HepG2 (cell line): ENCODE data around the gene BIN1. TPM values are rescaled to one million over a fixed set of nuclear protein-coding genes. Genes with fewer than 3 reads are reported as not detected.

Experiments
- ATAC-seq: fragments of 200-7000 bp; cut with Tn5 transposase; 3 replicates; pipeline ENCODE4 v1.9.1; 2020; ENCODE audit warnings: mild to moderate bottlenecking, moderate library complexity
- BruUV-seq: library from RNA; stranded (reverse); fragments of 400-500 nt; replicated peaks from 2 replicates; lab custom pipeline; 2021; lab: Mats Ljungman, UMichigan
- CTCF ChIA-PET: fragments of 300-600 bp; formaldehyde crosslinking; extraction: SDS; loops from one replicate; lab custom pipeline; 2021; ENCODE audit warnings: low total read pairs, inconsistent platforms, low intra/inter-chr PET ratio; lab: Yijun Ruan, JAX
- POLR2A ChIA-PET: fragments of 350-600 bp; sonication (Branson Sonifier 250); formaldehyde crosslinking; loops from one replicate; lab custom pipeline; 2020; ENCODE audit warnings: antibody characterized with exemption, inconsistent platforms; lab: Yijun Ruan, JAX
- DNase-seq: peaks from one replicate; pipeline ENCODE4 v3.0.0-alpha.2; 2015; ENCODE audit warnings: low spot score
- FAIRE-seq: peaks from 3 replicates; lab custom pipeline; 2011; peaks lifted over from hg19 to GRCh38; lab: Jason Lieb, UNC
- H2AFZ ChIP-seq: one replicate; pipeline ENCODE4 v1.6.1; 2011; ENCODE audit warnings: low read length, inconsistent platforms
- H3K27ac ChIP-seq: fragments of 300-600 bp; 3 replicates; pipeline ENCODE4 v1.8.0; 2011; ENCODE audit warnings: mixed run types, mild to moderate bottlenecking, mixed read lengths, low read length, inconsistent platforms; ENCODE audit not compliant: insufficient read depth; ENCODE audit errors: extremely low read length
- H3K27me3 ChIP-seq, 2 experiments: fragments of 200-600 bp in 1 of 2; 2 replicates in 1 of 2; 3 replicates in 1 of 2; pipeline versions ENCODE4 v1.6.0 to v1.8.0; 2011; ENCODE audit warnings: low read length in 2 of 2, mild to moderate bottlenecking in 2 of 2, moderate library complexity in 2 of 2, inconsistent platforms in 1 of 2; ENCODE audit not compliant: insufficient read depth in 2 of 2, control insufficient read depth in 1 of 2
- H3K36me3 ChIP-seq, 2 experiments: fragments of 200-600 bp in 1 of 2; replicated peaks in 1 of 2; 2 replicates in 1 of 2; 3 replicates in 1 of 2; pipeline versions ENCODE4 v1.5.1 to v1.8.0; 2011; ENCODE audit warnings: low read length in 2 of 2, inconsistent platforms in 1 of 2; ENCODE audit not compliant: insufficient read depth in 2 of 2, control insufficient read depth in 1 of 2
- H3K4me1 ChIP-seq: 2 replicates; pipeline ENCODE4 v1.5.1; 2012; ENCODE audit warnings: low read length, inconsistent platforms; ENCODE audit not compliant: insufficient read depth
- H3K4me2 ChIP-seq: 2 replicates; pipeline ENCODE4 v1.6.0; 2011; ENCODE audit warnings: low read depth, low read length, inconsistent platforms
- H3K4me3 ChIP-seq, 3 experiments: fragments of 200-600 bp in 1 of 3; sonication (generic), shearing (Covaris generic) in 1 of 3; replicated peaks in 1 of 3; 2 replicates each; pipeline ENCODE4 v1.5.1; 2011 to 2016; ENCODE audit warnings: low read length in 3 of 3, inconsistent platforms in 2 of 3, low read depth in 2 of 3, mild to moderate bottlenecking in 2 of 3, control low read depth in 1 of 3, mixed read lengths in 1 of 3; ENCODE audit not compliant: insufficient read depth in 1 of 3
- H3K79me2 ChIP-seq: one replicate; pipeline ENCODE4 v1.6.1; 2011; ENCODE audit warnings: low read length, inconsistent platforms; ENCODE audit not compliant: insufficient read depth
- H3K9ac ChIP-seq: 2 replicates; pipeline ENCODE4 v1.6.0; 2011; ENCODE audit warnings: mild to moderate bottlenecking, low read depth, low read length, inconsistent platforms; ENCODE audit not compliant: insufficient read depth
- H3K9me3 ChIP-seq: 2 replicates; pipeline ENCODE4 v1.5.1; 2012; ENCODE audit warnings: mild to moderate bottlenecking, low read length
- H4K20me1 ChIP-seq: 2 replicates; pipeline ENCODE4 v1.6.0; 2011; ENCODE audit warnings: inconsistent platforms, mild to moderate bottlenecking, low read length, moderate library complexity; ENCODE audit not compliant: insufficient read depth
- ETV6 ChIP-seq: sonication (generic); formaldehyde crosslinking; conservative IDR thresholded peaks from 2 replicates; pipeline ENCODE4 v1.4.0; 2020; ENCODE audit warnings: missing genetic modification reagents
- GATAD2A ChIP-seq: IDR thresholded peaks from 2 replicates; pipeline ENCODE4 v1.6.1; 2016
- HOXA5 ChIP-seq: sonication (generic); formaldehyde crosslinking; IDR thresholded peaks from 2 replicates; pipeline ENCODE4 v1.4.0; 2020; ENCODE audit warnings: missing genetic modification reagents
- MIER3 ChIP-seq: IDR thresholded peaks from 2 replicates; pipeline ENCODE4 v1.6.1; 2016; ENCODE audit warnings: missing compliant biosample characterization, borderline replicate concordance
- MYPOP ChIP-seq: sonication (generic); formaldehyde crosslinking; IDR thresholded peaks from 2 replicates; pipeline ENCODE4 v1.8.1; 2023; ENCODE audit warnings: mild to moderate bottlenecking, moderate library complexity, missing genetic modification reagents
- PHF20 ChIP-seq: sonication (generic); formaldehyde crosslinking; IDR thresholded peaks from 2 replicates; pipeline ENCODE4 v1.5.0; 2020; ENCODE audit warnings: mild to moderate bottlenecking, missing genetic modification reagents
- ZBED4 ChIP-seq: sonication (generic); formaldehyde crosslinking; IDR thresholded peaks from 2 replicates; pipeline ENCODE4 v1.4.0; 2020; ENCODE audit warnings: missing genetic modification reagents, borderline replicate concordance
- ZGPAT ChIP-seq: IDR thresholded peaks from 2 replicates; pipeline ENCODE4 v1.6.1; 2016; ENCODE audit warnings: mild to moderate bottlenecking
- ZIK1 ChIP-seq: sonication (generic); formaldehyde crosslinking; IDR thresholded peaks from 2 replicates; pipeline ENCODE4 v1.5.0; 2020; ENCODE audit warnings: mild to moderate bottlenecking, low read depth, missing genetic modification reagents, borderline replicate concordance
- ZNF550 ChIP-seq: sonication (generic); formaldehyde crosslinking; IDR thresholded peaks from 2 replicates; pipeline ENCODE4 v1.4.0; 2020; ENCODE audit warnings: mild to moderate bottlenecking, missing genetic modification reagents, borderline replicate concordance
- WGBS: methylation state at CpG from one replicate; pipeline ENCODE4 v1.1.6; 2017; ENCODE audit warnings: low lambda C conversion rate; 5-methylcytosine and 5-hydroxymethylcytosine counted together
- in situ Hi-C: cut with HindIII; loops from 2 replicates; pipeline ENCODE4 v1.10.0; 2017; ENCODE audit warnings: low pct_unique_long_range_greater_than_20kb; ENCODE audit not compliant: extremely low pct_ligation_motif_present
- intact Hi-C: fragments of 100-400 bp; cut with micrococcal nuclease; formaldehyde crosslinking; loops from one replicate; pipeline ENCODE4 v1.10.0; 2022; ENCODE audit not compliant: unreplicated experiment
- polyA plus RNA-seq, 8 experiments: library from polyadenylated mRNA; depleted of rRNA in 3 of 8; stranded (reverse) in 7 of 8; unstranded in 1 of 8; fragments of >200 nt; fragmentation: Illumina TruSeq in 4 of 8; extraction: Trizol in 4 of 8; gene quantifications; 2 replicates each; pipeline versions ENCODE4 v1.2.1 to v1.2.3, GENCODE V29; 2011 to 2016; ENCODE audit warnings: low read depth in 4 of 8, missing spikeins in 1 of 8, mixed read lengths in 1 of 8; ENCODE audit not compliant: insufficient read depth in 1 of 8
- total RNA-seq, 5 experiments: library from RNA; depleted of rRNA; stranded (reverse); fragments of >200 nt; fragmentation: Illumina TruSeq; extraction: Trizol; gene quantifications; 2 replicates each; pipeline ENCODE4 v1.2.3, GENCODE V29; 2016; ENCODE audit warnings: low read depth in 1 of 5
- TF ChIP-seq, protein P1 (sequence below): sonication (generic); formaldehyde crosslinking; IDR thresholded peaks from 2 replicates; pipeline ENCODE4 v1.4.0; 2020; ENCODE audit warnings: missing genetic modification reagents
- TF ChIP-seq, protein P2 (sequence below): sonication (generic); formaldehyde crosslinking; IDR thresholded peaks from 2 replicates; pipeline ENCODE4 v1.8.0; 2022; ENCODE audit warnings: missing genetic modification reagents, mild to moderate bottlenecking, inconsistent platforms, borderline replicate concordance

BIN1 gene
- total and polyA plus RNA-seq, 2 of the 13 experiments (the other 11 are each of a cell fraction or from before 2014, with no cell fraction given) = 0.93 to 1.2 TPM

DNA sequence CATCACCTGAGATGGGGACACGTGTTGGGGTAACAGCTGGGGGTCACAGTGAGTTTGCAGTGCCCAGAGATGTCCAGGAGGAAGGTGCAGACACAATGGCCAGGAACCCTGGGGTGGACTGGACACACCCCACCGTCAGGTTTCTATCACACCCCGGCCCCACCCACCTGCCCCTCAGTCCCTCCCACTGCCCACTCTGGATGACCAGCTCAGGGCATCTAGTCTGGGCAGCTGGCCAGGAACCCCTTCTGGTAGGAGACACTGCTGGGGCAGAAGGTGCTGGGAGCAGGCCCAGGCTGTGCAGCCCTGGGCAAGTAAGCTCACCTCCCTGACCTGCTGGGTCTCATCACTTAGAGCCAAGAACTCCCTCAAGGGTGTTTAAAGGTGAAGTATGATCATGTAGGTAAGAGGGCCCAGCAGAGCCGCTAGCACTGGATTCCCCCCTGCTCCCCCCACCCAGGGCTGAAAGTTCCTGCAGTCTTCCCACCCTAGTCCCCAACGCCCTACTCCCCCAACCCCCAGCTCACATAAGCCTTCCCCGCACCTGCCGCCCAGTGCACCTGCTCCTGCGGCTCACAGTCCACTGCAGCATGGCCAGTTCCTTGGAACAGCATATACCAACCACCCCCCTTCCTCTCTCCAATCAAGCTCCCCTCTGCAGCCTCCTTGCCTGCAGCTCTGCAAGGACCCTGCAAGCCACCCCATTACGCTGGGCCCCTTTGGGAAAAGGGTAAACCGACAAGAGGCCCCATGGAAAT lies 17.3 kb downstream of the BIN1 start (continued):
- TF ChIP-seq ZGPAT (CRISPR knock-in tag) = no peak
- TF ChIP-seq GATAD2A = no peak
- TF ChIP-seq PHF20 (CRISPR knock-in tag) = no peak
- TF ChIP-seq MIER3 (CRISPR knock-in tag) = no peak
- TF ChIP-seq HOXA5 (CRISPR knock-in tag) = no peak
- TF ChIP-seq MYPOP (CRISPR knock-in tag) = no peak
- no peak for TF ChIP-seq ZNF550 (CRISPR knock-in tag)

- 48% methylated on average over 6 of the region's 6 CpGs for WGBS
- H3K27ac ChIP-seq = no peak overlapping the region
- CTCF ChIA-PET = no interaction called here
- TF ChIP-seq, protein P1, sequence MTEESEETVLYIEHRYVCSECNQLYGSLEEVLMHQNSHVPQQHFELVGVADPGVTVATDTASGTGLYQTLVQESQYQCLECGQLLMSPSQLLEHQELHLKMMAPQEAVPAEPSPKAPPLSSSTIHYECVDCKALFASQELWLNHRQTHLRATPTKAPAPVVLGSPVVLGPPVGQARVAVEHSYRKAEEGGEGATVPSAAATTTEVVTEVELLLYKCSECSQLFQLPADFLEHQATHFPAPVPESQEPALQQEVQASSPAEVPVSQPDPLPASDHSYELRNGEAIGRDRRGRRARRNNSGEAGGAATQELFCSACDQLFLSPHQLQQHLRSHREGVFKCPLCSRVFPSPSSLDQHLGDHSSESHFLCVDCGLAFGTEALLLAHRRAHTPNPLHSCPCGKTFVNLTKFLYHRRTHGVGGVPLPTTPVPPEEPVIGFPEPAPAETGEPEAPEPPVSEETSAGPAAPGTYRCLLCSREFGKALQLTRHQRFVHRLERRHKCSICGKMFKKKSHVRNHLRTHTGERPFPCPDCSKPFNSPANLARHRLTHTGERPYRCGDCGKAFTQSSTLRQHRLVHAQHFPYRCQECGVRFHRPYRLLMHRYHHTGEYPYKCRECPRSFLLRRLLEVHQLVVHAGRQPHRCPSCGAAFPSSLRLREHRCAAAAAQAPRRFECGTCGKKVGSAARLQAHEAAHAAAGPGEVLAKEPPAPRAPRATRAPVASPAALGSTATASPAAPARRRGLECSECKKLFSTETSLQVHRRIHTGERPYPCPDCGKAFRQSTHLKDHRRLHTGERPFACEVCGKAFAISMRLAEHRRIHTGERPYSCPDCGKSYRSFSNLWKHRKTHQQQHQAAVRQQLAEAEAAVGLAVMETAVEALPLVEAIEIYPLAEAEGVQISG (CRISPR knock-in tag) = no peak
- TF ChIP-seq, protein P2, sequence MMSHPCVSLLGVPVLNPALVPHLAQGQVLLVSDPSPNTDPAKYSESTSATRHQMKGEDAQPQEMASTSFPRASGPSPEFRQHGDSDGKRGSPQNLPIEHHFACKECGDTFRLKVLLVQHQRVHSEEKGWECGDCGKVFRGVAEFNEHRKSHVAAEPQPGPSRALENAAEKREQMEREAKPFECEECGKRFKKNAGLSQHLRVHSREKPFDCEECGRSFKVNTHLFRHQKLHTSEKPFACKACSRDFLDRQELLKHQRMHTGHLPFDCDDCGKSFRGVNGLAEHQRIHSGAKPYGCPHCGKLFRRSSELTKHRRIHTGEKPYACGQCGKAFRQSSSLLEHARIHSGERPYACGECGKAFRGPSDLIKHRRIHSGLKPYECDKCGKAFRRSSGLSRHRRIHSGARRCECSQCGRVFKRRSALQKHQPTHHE = no peak
- no peak for TF ChIP-seq ZBED4 (CRISPR knock-in tag)
- TF ChIP-seq ZIK1 (CRISPR knock-in tag) = no peak
- no peak for TF ChIP-seq ETV6 (CRISPR knock-in tag)
Measured at GRCh38 chr2:127088706-127089105, 18.2 kb downstream of the BIN1 start.

More at GRCh38 chr2:127088706-127089105, 18.2 kb downstream of the BIN1 start:
- Histone ChIP-seq H3K27me3 (peaks cover 6 to 23% of the 10 kb centered on the region in 2 experiments; a peak in 2 of 5 replicates), H3K9ac (no peak overlapping the region), H3K4me1 (no peaks in the 10 kb centered on the region), H2AFZ (no peak overlapping the region), H3K36me3 (no peaks in the 10 kb centered on the region), H3K79me2 (no peaks in the 10 kb centered on the region), H3K4me3 (no peak overlapping the region), H4K20me1 (no peaks in the 10 kb centered on the region), H3K4me2 (no peak overlapping the region), H3K9me3 (no peaks in the 10 kb centered on the region)
- DNase-seq (no peak), FAIRE-seq (no peak), ATAC-seq (no peak)
- in situ Hi-C loops = no loop called here
- POLR2A ChIA-PET = no interaction called here
- no TSS peak for BruUV-seq
- intact Hi-C loops = no loop called here
